OCI-LY7 (cell line): ENCODE measurements around the gene POLD2. TPM values are rescaled to one million over a fixed set of nuclear protein-coding genes. Genes with fewer than 3 reads are reported as not detected.

Source experiments
- BruUV-seq: library from RNA; stranded (reverse); fragments of 400-500 nt; replicated peaks from 2 replicates; lab custom pipeline; 2021; lab: Mats Ljungman, UMichigan
- CTCF ChIA-PET: fragments of 300-600 bp; sonication (Branson Sonifier 250); formaldehyde crosslinking; loops from one replicate; lab custom pipeline; 2022; ENCODE audit warnings: antibody characterized with exemption; ENCODE audit not compliant: unreplicated experiment; lab: Charles Lee
- POLR2A ChIA-PET: fragments of 300-600 bp; sonication (Branson Sonifier 250); formaldehyde crosslinking; loops from one replicate; lab custom pipeline; 2022; ENCODE audit warnings: antibody characterized with exemption; lab: Charles Lee
- DNase-seq: peaks from one replicate; pipeline ENCODE4 v3.0.0-alpha.2; 2015; ENCODE audit warnings: low spot score
- H2AFZ ChIP-seq: fragments of 200-600 bp; sonication (generic), shearing (Covaris generic); 2 replicates; pipeline ENCODE4 v1.6.1; 2014; ENCODE audit warnings: mild to moderate bottlenecking, antibody characterized with exemption, low read length, moderate library complexity
- H3K27ac ChIP-seq: fragments of 200-600 bp; sonication (generic); 2 replicates; pipeline ENCODE4 v1.5.1; 2014; ENCODE audit warnings: mixed run types, low read depth, mild to moderate bottlenecking, moderate library complexity, low read length, inconsistent platforms; ENCODE audit not compliant: poor library complexity, severe bottlenecking
- H3K36me3 ChIP-seq: fragments of 200-600 bp; sonication (generic); 2 replicates; pipeline ENCODE4 v1.6.1; 2014; ENCODE audit warnings: mild to moderate bottlenecking, antibody characterized with exemption, low read length, moderate library complexity, mixed read lengths; ENCODE audit not compliant: insufficient read depth
- H3K4me1 ChIP-seq: fragments of 200-600 bp; sonication (generic); 2 replicates; pipeline ENCODE4 v1.5.1; 2014; ENCODE audit warnings: mild to moderate bottlenecking, low read length; ENCODE audit not compliant: insufficient read depth, poor library complexity, severe bottlenecking
- H3K4me2 ChIP-seq: fragments of 200-600 bp; sonication (generic); 2 replicates; pipeline ENCODE4 v1.6.1; 2014; ENCODE audit warnings: mild to moderate bottlenecking, low read length
- H3K4me3 ChIP-seq: fragments of 200-600 bp; sonication (generic); 2 replicates; pipeline ENCODE4 v1.5.1; 2014; ENCODE audit warnings: mild to moderate bottlenecking, low read depth, low read length; ENCODE audit not compliant: poor library complexity, severe bottlenecking
- H3K79me2 ChIP-seq: fragments of 200-600 bp; sonication (generic); 2 replicates; pipeline ENCODE4 v1.6.1; 2016; ENCODE audit warnings: low read depth, mild to moderate bottlenecking, low read length, moderate library complexity, mixed read lengths; ENCODE audit not compliant: insufficient read depth
- H3K9me2 ChIP-seq: fragments of 200-600 bp; sonication (generic); 2 replicates; pipeline ENCODE4 v1.6.1; 2016; ENCODE audit warnings: mild to moderate bottlenecking, low read length, mixed read lengths; ENCODE audit not compliant: insufficient read depth
- H3K9me3 ChIP-seq: fragments of 200-600 bp; sonication (generic); 2 replicates; pipeline ENCODE4 v1.6.1; 2014; ENCODE audit warnings: mild to moderate bottlenecking, mixed run types, low read length, mixed read lengths
- H4K20me1 ChIP-seq: fragments of 200-600 bp; sonication (generic); 2 replicates; pipeline ENCODE4 v1.6.1; 2014; ENCODE audit warnings: mild to moderate bottlenecking, antibody characterized with exemption, low read length, moderate library complexity, mixed read lengths; ENCODE audit not compliant: insufficient read depth
- EZH2phosphoT487 ChIP-seq: fragments of 200-600 bp; sonication (generic); IDR thresholded peaks from 2 replicates; pipeline ENCODE4 v1.6.1; 2018; ENCODE audit warnings: low read depth, borderline replicate concordance, mild to moderate bottlenecking, mixed run types, antibody characterized with exemption, low read length, moderate library complexity, mixed read lengths
- intact Hi-C: fragments of 100-400 bp; cut with micrococcal nuclease; formaldehyde crosslinking; loops from one replicate; pipeline ENCODE4 v1.10.0; 2022; ENCODE audit not compliant: unreplicated experiment
- total RNA-seq, 2 experiments: library from RNA; depleted of rRNA in 1 of 2; stranded (reverse); fragments of >200 nt in 1 of 2; shearing (Covaris generic) in 1 of 2; gene quantifications; 2 replicates each; pipeline ENCODE4 v1.2.3, GENCODE V29; 2014 to 2022
- TF ChIP-seq, protein P1 (sequence below): fragments of 200-600 bp; sonication (generic); conservative IDR thresholded peaks from 2 replicates; pipeline ENCODE4 v1.5.1; 2014; ENCODE audit warnings: mild to moderate bottlenecking, antibody characterized with exemption, low read length, moderate library complexity, mixed read lengths

POLD2 gene
- total RNA-seq, 2 experiments from 2014 or later = 230 to 261 TPM

GRCh38 chr7:44106311-44107065 lies 16.9 kb downstream of the POLD2 start:
- TF ChIP-seq, protein P1, sequence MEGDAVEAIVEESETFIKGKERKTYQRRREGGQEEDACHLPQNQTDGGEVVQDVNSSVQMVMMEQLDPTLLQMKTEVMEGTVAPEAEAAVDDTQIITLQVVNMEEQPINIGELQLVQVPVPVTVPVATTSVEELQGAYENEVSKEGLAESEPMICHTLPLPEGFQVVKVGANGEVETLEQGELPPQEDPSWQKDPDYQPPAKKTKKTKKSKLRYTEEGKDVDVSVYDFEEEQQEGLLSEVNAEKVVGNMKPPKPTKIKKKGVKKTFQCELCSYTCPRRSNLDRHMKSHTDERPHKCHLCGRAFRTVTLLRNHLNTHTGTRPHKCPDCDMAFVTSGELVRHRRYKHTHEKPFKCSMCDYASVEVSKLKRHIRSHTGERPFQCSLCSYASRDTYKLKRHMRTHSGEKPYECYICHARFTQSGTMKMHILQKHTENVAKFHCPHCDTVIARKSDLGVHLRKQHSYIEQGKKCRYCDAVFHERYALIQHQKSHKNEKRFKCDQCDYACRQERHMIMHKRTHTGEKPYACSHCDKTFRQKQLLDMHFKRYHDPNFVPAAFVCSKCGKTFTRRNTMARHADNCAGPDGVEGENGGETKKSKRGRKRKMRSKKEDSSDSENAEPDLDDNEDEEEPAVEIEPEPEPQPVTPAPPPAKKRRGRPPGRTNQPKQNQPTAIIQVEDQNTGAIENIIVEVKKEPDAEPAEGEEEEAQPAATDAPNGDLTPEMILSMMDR = no peak
- no peak for TF ChIP-seq EZH2phosphoT487
- H3K9me3 ChIP-seq = no peaks in the 10 kb centered on the region
- H3K4me1 ChIP-seq = peaks cover 49% of the 10 kb centered on the region
- ChIA-PET CTCF (no interaction called here), POLR2A (interaction anchor here (0.6 to 1.5 kb wide), 3 partner anchors 17 to 326 kb away, joined by 3 to 5 read pairs (median 4); partner anchors contain the start of gene POLD2)
- H3K4me2 ChIP-seq = no peak overlapping the region
- intact Hi-C loops = no loop called here
- H3K9me2 ChIP-seq = no peaks in the 10 kb centered on the region
- H3K79me2 ChIP-seq = no peaks in the 10 kb centered on the region
- no TSS peak for BruUV-seq
- H4K20me1 ChIP-seq = no peaks in the 10 kb centered on the region
- H3K36me3 ChIP-seq = peaks cover 16% of the 10 kb centered on the region
- no peak for DNase-seq
- no peak overlapping the region for H3K4me3 ChIP-seq
- H2AFZ ChIP-seq = no peak overlapping the region
- H3K27ac ChIP-seq = no peak overlapping the region

GRCh38 chr7:44105832-44106231 lies 17.5 kb downstream of the POLD2 start:
- Histone ChIP-seq H4K20me1 (no peaks in the 10 kb centered on the region), H3K36me3 (peaks cover 9% of the 10 kb centered on the region; the same call in 1 of the 2 replicates), H3K79me2 (no peaks in the 10 kb centered on the region), H3K9me3 (no peaks in the 10 kb centered on the region), H2AFZ (no peak overlapping the region), H3K4me2 (peak overlapping the region; percentile 68), H3K9me2 (no peaks in the 10 kb centered on the region), H3K27ac (no peak overlapping the region), H3K4me1 (peaks cover 52% of the 10 kb centered on the region), H3K4me3 (peak overlapping the region; percentile 70)
- DNase-seq = no peak
- BruUV-seq = no TSS peak
- POLR2A ChIA-PET = interaction anchor here (0.7 to 1.5 kb wide), 2 partner anchors 10 to 17 kb away, joined by 3 to 5 read pairs; partner anchors contain the start of gene POLD2
- CTCF ChIA-PET = no interaction called here
- TF ChIP-seq EZH2phosphoT487 = no peak
- TF ChIP-seq, protein P1 = no peak
- intact Hi-C loops = no loop called here
